RPMI7951 (cell line): Measurements from ENCODE around the gene SIK3. TPM values are rescaled to one million over a fixed set of nuclear protein-coding genes. Genes with fewer than 3 reads are reported as not detected.

Experiments used
- DNase-seq: peaks from one replicate; pipeline ENCODE4 v3.0.0-alpha.2; 2012; ENCODE audit warnings: low read depth
- total RNA-seq: library from RNA; depleted of rRNA; stranded (reverse); fragments of >200 nt; shearing (Covaris generic); gene quantifications from 2 replicates; pipeline ENCODE4 v1.2.3, GENCODE V29; 2014

The SIK3 gene
- total RNA-seq, 1 experiment from 2014 or later = 9.3 TPM

- no peak for DNase-seq
Observed at GRCh38 chr11:117110294-117110950, 12.2 kb upstream of the SIK3 start.

- DNase-seq = no peak
Observed at GRCh38 chr11:117107701-117108590, 9.7 kb upstream of the SIK3 start.

- DNase-seq = no peak
Observed at GRCh38 chr11:117100556-117100955, 2.3 kb upstream of the SIK3 start.

GRCh38 chr11:117099696-117100095 is 1.5 kb upstream of the SIK3 start:
- no peak for DNase-seq

GRCh38 chr11:117097389-117098268 is 599 bp downstream of the SIK3 start:
- peak; percentile 19 for DNase-seq

- DNase-seq = no peak
Observed at GRCh38 chr11:117097014-117097388, 1.2 kb downstream of the SIK3 start.

GRCh38 chr11:117096201-117096991 is 1.8 kb downstream of the SIK3 start:
- DNase-seq = peak; percentile 63

GRCh38 chr11:117095284-117096161 is 2.7 kb downstream of the SIK3 start:
- peak; percentile 32 for DNase-seq

- DNase-seq = no peak
Observed at GRCh38 chr11:117094776-117095175, 3.5 kb downstream of the SIK3 start.

GRCh38 chr11:117092951-117093590 is 5.2 kb downstream of the SIK3 start:
- no peak for DNase-seq

GRCh38 chr11:117091753-117092477 is 6.3 kb downstream of the SIK3 start:
- DNase-seq = no peak

GRCh38 chr11:117090111-117090706 is 8.0 kb downstream of the SIK3 start:
- DNase-seq = no peak

- no peak for DNase-seq
Observed at GRCh38 chr11:117089685-117090084, 8.5 kb downstream of the SIK3 start.

- DNase-seq = no peak
Observed at GRCh38 chr11:117087446-117087845, 10.8 kb downstream of the SIK3 start.

GRCh38 chr11:117084992-117085391 is 13.2 kb downstream of the SIK3 start:
- DNase-seq = no peak

GRCh38 chr11:117083011-117083935 is 15.0 kb downstream of the SIK3 start:
- no peak for DNase-seq

GRCh38 chr11:117081908-117082307 is 16.3 kb downstream of the SIK3 start:
- DNase-seq = no peak

- DNase-seq = no peak
Observed at GRCh38 chr11:117080370-117080769, 17.9 kb downstream of the SIK3 start.
